Tibial nerve (tissue), 3 donors: ENCODE data around the gene OSBPL9.

Experiments used
- POLR2A ChIP-seq, 2 donors: fragments of 450-650 bp; IDR thresholded peaks; one replicate each; pipeline ENCODE4 v1.6.1; 2017; ENCODE audit warnings: antibody characterized with exemption in 2 of 2, mild to moderate bottlenecking in 2 of 2, moderate library complexity in 2 of 2
- TF ChIP-seq, protein P1 (sequence below), 5 experiments: fragments of 200-600 bp in 3 of 5; fragments of 450-650 bp in 2 of 5; sonication (generic) in 3 of 5; IDR thresholded peaks; one replicate each; pipeline ENCODE4 v1.5.1; 2016 to 2019; ENCODE audit warnings: antibody characterized with exemption in 5 of 5, mild to moderate bottlenecking in 3 of 5, moderate library complexity in 2 of 5

DNA sequence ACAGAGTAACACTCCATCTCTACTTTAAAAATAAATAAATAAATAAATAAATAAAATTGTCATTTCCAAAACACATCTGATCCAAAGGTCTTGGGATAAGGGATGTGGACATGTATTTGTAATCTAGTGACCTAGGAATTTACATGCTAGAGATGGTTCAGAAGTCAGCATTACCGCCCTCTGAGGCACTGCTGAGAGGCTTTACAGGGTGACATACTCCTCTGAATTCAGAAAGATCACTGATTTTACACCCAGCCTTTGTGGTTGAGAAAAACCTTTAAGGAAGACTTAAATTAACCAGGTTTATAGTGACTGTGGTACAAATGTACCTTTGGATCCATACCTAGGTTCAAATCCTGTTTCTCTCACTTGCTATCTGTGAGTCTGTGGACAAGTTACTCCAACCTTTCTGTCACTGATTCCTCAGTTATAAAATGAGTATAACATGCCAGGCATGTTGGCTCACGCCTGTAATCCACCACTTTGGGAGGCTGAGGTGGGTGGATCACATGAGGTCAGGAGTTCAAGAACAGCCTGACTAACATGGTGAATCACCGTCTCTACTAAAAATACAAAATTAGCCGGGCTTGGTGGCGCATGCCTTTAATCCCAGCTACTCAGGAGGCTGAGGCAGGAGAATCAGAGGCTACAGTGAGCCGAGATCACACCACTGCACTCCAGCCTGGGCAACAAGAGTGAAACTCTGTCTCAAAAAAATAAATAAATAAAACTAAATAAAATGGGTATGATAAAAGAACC is 20.1 kb downstream of the OSBPL9 start:
- TF ChIP-seq, protein P1, sequence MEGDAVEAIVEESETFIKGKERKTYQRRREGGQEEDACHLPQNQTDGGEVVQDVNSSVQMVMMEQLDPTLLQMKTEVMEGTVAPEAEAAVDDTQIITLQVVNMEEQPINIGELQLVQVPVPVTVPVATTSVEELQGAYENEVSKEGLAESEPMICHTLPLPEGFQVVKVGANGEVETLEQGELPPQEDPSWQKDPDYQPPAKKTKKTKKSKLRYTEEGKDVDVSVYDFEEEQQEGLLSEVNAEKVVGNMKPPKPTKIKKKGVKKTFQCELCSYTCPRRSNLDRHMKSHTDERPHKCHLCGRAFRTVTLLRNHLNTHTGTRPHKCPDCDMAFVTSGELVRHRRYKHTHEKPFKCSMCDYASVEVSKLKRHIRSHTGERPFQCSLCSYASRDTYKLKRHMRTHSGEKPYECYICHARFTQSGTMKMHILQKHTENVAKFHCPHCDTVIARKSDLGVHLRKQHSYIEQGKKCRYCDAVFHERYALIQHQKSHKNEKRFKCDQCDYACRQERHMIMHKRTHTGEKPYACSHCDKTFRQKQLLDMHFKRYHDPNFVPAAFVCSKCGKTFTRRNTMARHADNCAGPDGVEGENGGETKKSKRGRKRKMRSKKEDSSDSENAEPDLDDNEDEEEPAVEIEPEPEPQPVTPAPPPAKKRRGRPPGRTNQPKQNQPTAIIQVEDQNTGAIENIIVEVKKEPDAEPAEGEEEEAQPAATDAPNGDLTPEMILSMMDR (IDR thresholded peaks at IDR 0.05) = no peak
- TF ChIP-seq POLR2A (IDR thresholded peaks at IDR 0.05) = no peak
